A549 (cell line): ENCODE data around the gene RIPK4. TPM values are rescaled to one million over a fixed set of nuclear protein-coding genes. Genes with fewer than 3 reads are reported as not detected.

Experiments used
- ATAC-seq, 2 experiments: fragments of 200-7000 bp in 1 of 2; fragments of >200 bp in 1 of 2; cut with Nextera tagmentation in 1 of 2; cut with Tn5 transposase in 1 of 2; 3 replicates each; pipeline versions ENCODE4 v1.8.0 to v1.9.1; 2018 to 2020; ENCODE audit warnings: mild to moderate bottlenecking in 1 of 2, moderate library complexity in 1 of 2
- CTCF ChIA-PET: fragments of 300-600 bp; sonication (Branson Sonifier 250); formaldehyde crosslinking; extraction: SDS; loops from one replicate; lab custom pipeline; 2021; ENCODE audit warnings: antibody characterized with exemption, inconsistent platforms; lab: Yijun Ruan, JAX
- POLR2A ChIA-PET: fragments of 350-600 bp; formaldehyde crosslinking; extraction: SDS; loops from one replicate; lab custom pipeline; 2021; ENCODE audit warnings: antibody characterized with exemption, inconsistent platforms; lab: Yijun Ruan, JAX
- DNase-seq, 2 experiments: peaks; one replicate each; pipeline versions ENCODE4 v3.0.0 to v3.0.0-alpha.2; 2011 to 2016; ENCODE audit warnings: low read depth in 1 of 2, low spot score in 1 of 2
- FAIRE-seq: peaks from 2 replicates; lab custom pipeline; 2011; peaks lifted over from hg19 to GRCh38; lab: Jason Lieb, UNC
- H3K27ac ChIP-seq, 2 experiments: fragments of >200 bp; sonication (Bioruptor Twin); formaldehyde crosslinking; 3 replicates each; pipeline ENCODE4 v1.5.1; 2016 to 2017
- H3K4me1 ChIP-seq: fragments of >200 bp; sonication (Bioruptor Twin); formaldehyde crosslinking; 3 replicates; pipeline ENCODE4 v1.6.1; 2016
- H3K4me2 ChIP-seq: fragments of >200 bp; sonication (Bioruptor Twin); formaldehyde crosslinking; 3 replicates; pipeline ENCODE4 v1.6.1; 2016
- H3K4me3 ChIP-seq: fragments of >200 bp; sonication (Bioruptor Twin); formaldehyde crosslinking; 3 replicates; pipeline ENCODE4 v1.5.1; 2016
- H3K9me3 ChIP-seq: fragments of >200 bp; sonication (Bioruptor Twin); formaldehyde crosslinking; 3 replicates; pipeline ENCODE4 v1.6.1; 2016
- CBX2 ChIP-seq: fragments of 200-600 bp; sonication (generic); IDR thresholded peaks from 2 replicates; pipeline ENCODE4 v1.6.1; 2016; ENCODE audit warnings: low read depth, mild to moderate bottlenecking, borderline replicate concordance
- CBX8 ChIP-seq: fragments of 200-600 bp; sonication (generic); IDR thresholded peaks from 2 replicates; pipeline ENCODE4 v1.6.1; 2016
- CHD4 ChIP-seq: fragments of 200-600 bp; sonication (generic); IDR thresholded peaks from 2 replicates; pipeline ENCODE4 v1.6.1; 2016; ENCODE audit warnings: antibody characterized with exemption, mild to moderate bottlenecking, borderline replicate concordance
- EHF ChIP-seq: fragments of 250-450 bp; sonication (Bioruptor Pico); IDR thresholded peaks from 2 replicates; pipeline ENCODE4 v1.5.0; 2020; ENCODE audit warnings: mild to moderate bottlenecking
- ESRRA ChIP-seq: fragments of 150-350 bp; IDR thresholded peaks from 2 replicates; pipeline ENCODE4 v1.6.1; 2014; ENCODE audit warnings: mild to moderate bottlenecking, low read length, borderline replicate concordance
- FOSB ChIP-seq: fragments of 250-450 bp; sonication (Bioruptor Pico); IDR thresholded peaks from 2 replicates; pipeline ENCODE4 v1.5.0; 2020; ENCODE audit warnings: mild to moderate bottlenecking, moderate library complexity
- HDAC2 ChIP-seq: fragments of 200-600 bp; sonication (generic); IDR thresholded peaks from 2 replicates; pipeline ENCODE4 v1.6.1; 2016
- HOXA7 ChIP-seq: fragments of 250-450 bp; sonication (Bioruptor Pico); IDR thresholded peaks from 2 replicates; pipeline ENCODE4 v1.5.0; 2020; ENCODE audit warnings: mild to moderate bottlenecking, moderate library complexity
- HOXB13 ChIP-seq: fragments of 250-450 bp; sonication (Bioruptor Pico); IDR thresholded peaks from 2 replicates; pipeline ENCODE4 v1.5.0; 2020; ENCODE audit warnings: low read depth, mild to moderate bottlenecking, moderate library complexity
- HOXB5 ChIP-seq: fragments of 250-450 bp; sonication (Bioruptor Pico); IDR thresholded peaks from 2 replicates; pipeline ENCODE4 v1.5.0; 2020; ENCODE audit warnings: mild to moderate bottlenecking, moderate library complexity
- JUN ChIP-seq, 2 experiments: fragments of >200 bp; sonication (Bioruptor Twin); formaldehyde crosslinking; IDR thresholded peaks; 2 replicates in 1 of 2; 3 replicates in 1 of 2; pipeline ENCODE4 v1.6.1; 2016 to 2017
- JUNB ChIP-seq: fragments of >200 bp; sonication (Bioruptor Twin); formaldehyde crosslinking; IDR thresholded peaks from 2 replicates; pipeline ENCODE4 v1.6.1; 2016
- KDM1A ChIP-seq: fragments of 200-600 bp; sonication (generic); IDR thresholded peaks from 2 replicates; pipeline ENCODE4 v1.6.1; 2016; ENCODE audit warnings: low read depth, mild to moderate bottlenecking
- KDM5A ChIP-seq: fragments of 200-600 bp; sonication (generic); IDR thresholded peaks from 2 replicates; pipeline ENCODE4 v1.6.1; 2016; ENCODE audit warnings: antibody characterized with exemption, mild to moderate bottlenecking
- MAFK ChIP-seq: fragments of 450-650 bp; IDR thresholded peaks from 2 replicates; pipeline ENCODE4 v1.6.1; 2014; ENCODE audit not compliant: partially characterized antibody
- MAZ ChIP-seq: fragments of 150-350 bp; IDR thresholded peaks from 2 replicates; pipeline ENCODE4 v1.6.1; 2014; ENCODE audit warnings: antibody characterized with exemption, low read depth, low read length, borderline replicate concordance
- MYC ChIP-seq: IDR thresholded peaks from 2 replicates; pipeline ENCODE4 v1.6.1; 2012; ENCODE audit warnings: mild to moderate bottlenecking, inconsistent platforms, low read length, improper control_type of control experiment, borderline replicate concordance
- NPAS2 ChIP-seq: fragments of 250-450 bp; sonication (Bioruptor Pico); IDR thresholded peaks from 2 replicates; pipeline ENCODE4 v1.8.0; 2022; ENCODE audit warnings: mild to moderate bottlenecking, moderate library complexity, borderline replicate concordance
- NR3C1 ChIP-seq: fragments of >200 bp; sonication (Bioruptor Twin); formaldehyde crosslinking; IDR thresholded peaks from 3 replicates; pipeline ENCODE4 v1.6.1; 2017
- PHF8 ChIP-seq: fragments of 200-600 bp; sonication (generic); IDR thresholded peaks from 2 replicates; pipeline ENCODE4 v1.6.1; 2016; ENCODE audit warnings: low read depth, mild to moderate bottlenecking, antibody characterized with exemption, moderate library complexity, borderline replicate concordance
- POLR2AphosphoS2 ChIP-seq: conservative IDR thresholded peaks from 2 replicates; pipeline ENCODE4 v1.6.1; 2012; ENCODE audit warnings: low read length, improper control_type of control experiment, inconsistent platforms
- RAD21 ChIP-seq, 2 experiments: fragments of >200 bp in 1 of 2; sonication (Bioruptor Twin) in 1 of 2; formaldehyde crosslinking in 1 of 2; IDR thresholded peaks in 1 of 2; conservative IDR thresholded peaks in 1 of 2; 2 replicates in 1 of 2; 3 replicates in 1 of 2; pipeline ENCODE4 v1.6.1; 2012 to 2018; ENCODE audit warnings: inconsistent platforms in 1 of 2
- RARB ChIP-seq: fragments of 250-450 bp; sonication (Bioruptor Pico); IDR thresholded peaks from 2 replicates; pipeline ENCODE4 v1.8.0; 2021; ENCODE audit warnings: mild to moderate bottlenecking, moderate library complexity
- RNF2 ChIP-seq: fragments of 200-600 bp; sonication (generic); IDR thresholded peaks from 2 replicates; pipeline ENCODE4 v1.6.1; 2016; ENCODE audit warnings: low read depth, mild to moderate bottlenecking, antibody characterized with exemption, moderate library complexity, borderline replicate concordance
- SREBF2 ChIP-seq: fragments of 450-650 bp; IDR thresholded peaks from 2 replicates; pipeline ENCODE4 v1.6.1; 2014; ENCODE audit warnings: mild to moderate bottlenecking, moderate library complexity
- TP53 ChIP-seq: fragments of 250-450 bp; sonication (Bioruptor Pico); IDR thresholded peaks from 2 replicates; pipeline ENCODE4 v1.5.0; 2021; ENCODE audit warnings: mild to moderate bottlenecking, moderate library complexity
- ZC3H11A ChIP-seq: fragments of 450-650 bp; IDR thresholded peaks from 2 replicates; pipeline ENCODE4 v1.6.1; 2014; ENCODE audit warnings: antibody characterized with exemption, mild to moderate bottlenecking
- ZNF302 ChIP-seq: fragments of 250-450 bp; sonication (Bioruptor Pico); IDR thresholded peaks from 2 replicates; pipeline ENCODE4 v1.9.0; 2021; ENCODE audit warnings: inconsistent platforms, mild to moderate bottlenecking, moderate library complexity
- ZSCAN20 ChIP-seq: fragments of 250-450 bp; sonication (Bioruptor Pico); IDR thresholded peaks from 2 replicates; pipeline ENCODE4 v1.8.0; 2022; ENCODE audit warnings: mild to moderate bottlenecking, moderate library complexity
- WGBS: methylation state at CpG from one replicate; pipeline ENCODE4 v1.1.6; 2017; ENCODE audit errors: missing lambda C conversion rate; 5-methylcytosine and 5-hydroxymethylcytosine counted together
- polyA plus RNA-seq, 4 experiments: library from polyadenylated mRNA; depleted of rRNA in 3 of 4; stranded (reverse); fragments of >200 nt; fragmentation: RNase III in 1 of 4; extraction: RNeasy Plus Mini Kit Qiagen cat#74134 plus additional on column Dnase treatment in 1 of 4; gene quantifications; 2 replicates in 3 of 4; 3 replicates in 1 of 4; pipeline ENCODE4 v1.2.3, GENCODE V29; 2011 to 2017
- TF ChIP-seq, protein P1 (sequence below): fragments of 200-600 bp; sonication (generic); IDR thresholded peaks from 2 replicates; pipeline ENCODE4 v1.6.1; 2016; ENCODE audit warnings: antibody characterized with exemption, mild to moderate bottlenecking, moderate library complexity
- TF ChIP-seq, protein P2 (sequence below): fragments of 450-650 bp; IDR thresholded peaks from 2 replicates; pipeline ENCODE4 v1.6.1; 2014; ENCODE audit warnings: antibody characterized with exemption
- TF ChIP-seq, protein P3 (sequence below): fragments of 250-450 bp; sonication (Bioruptor Pico); IDR thresholded peaks from 2 replicates; pipeline ENCODE4 v1.5.0; 2021; ENCODE audit warnings: mild to moderate bottlenecking, moderate library complexity, borderline replicate concordance

The RIPK4 gene
- polyA plus RNA-seq, 2 of the 4 experiments (the other 2 are of a cell fraction): 3.0 to 5.7 TPM

DNA sequence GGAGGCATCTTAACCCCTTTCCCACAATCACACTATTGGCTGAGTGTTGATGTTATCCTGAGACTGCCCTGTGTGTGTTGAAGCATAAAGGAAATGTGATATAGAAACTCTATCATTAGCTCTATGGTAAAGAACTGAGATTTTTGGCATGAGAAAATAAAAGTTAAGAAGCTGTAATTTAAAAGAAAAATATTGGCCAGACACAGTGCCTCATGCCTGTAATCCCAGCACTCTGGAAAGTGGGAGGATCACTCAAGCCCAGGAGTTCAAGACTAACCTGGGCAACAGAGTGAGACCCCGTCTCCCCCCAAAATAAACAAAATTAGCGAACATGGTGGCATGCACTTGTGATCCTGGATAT is 14.2 kb upstream of the RIPK4 start (continued):
- TF ChIP-seq RAD21 (conservative IDR thresholded peaks at IDR 0.05 in 1 of 2, IDR thresholded peaks at IDR 0.05 in 1 of 2) (no peak), NR3C1 (no peak), HOXB5 (no peak), RARB (CRISPR knock-in tag) (no peak)
- TF ChIP-seq, all 56 proteins: peak for 0

DNA sequence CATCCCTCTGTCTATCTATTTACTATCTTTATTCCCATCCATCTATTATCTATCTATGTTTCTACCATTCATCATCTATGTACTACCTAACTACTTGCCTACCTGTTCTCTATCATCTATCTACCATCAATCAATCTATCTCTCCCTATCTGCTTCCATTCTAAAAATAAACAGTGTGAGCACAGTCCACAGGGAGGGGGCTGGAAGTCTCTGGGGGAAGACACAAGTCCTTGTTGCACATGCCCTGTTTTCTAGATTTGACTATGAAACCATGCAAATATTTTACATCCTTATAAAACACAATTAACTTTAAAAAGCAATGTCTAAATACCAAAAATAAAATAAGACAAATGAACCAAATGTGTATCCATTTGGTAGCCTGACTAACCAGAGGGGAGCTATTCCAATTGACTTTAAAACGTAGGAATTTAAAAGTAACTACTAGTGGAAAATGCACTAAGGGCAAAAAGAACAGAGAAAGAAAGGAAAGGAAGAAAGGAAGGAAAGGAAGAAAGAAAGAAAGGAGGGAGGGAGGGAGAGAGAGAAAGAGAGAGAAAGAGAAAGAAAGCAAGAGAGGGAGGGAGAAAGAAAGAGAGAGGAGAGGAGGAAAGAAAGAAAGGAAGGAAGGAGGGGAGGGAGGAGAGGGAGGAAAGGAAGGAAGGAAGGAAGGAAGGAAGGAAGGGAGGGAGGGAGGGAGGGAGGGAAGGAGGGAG is 13.6 kb upstream of the RIPK4 start:
- WGBS: 66% methylated on average over 1 of the region's 1 CpG
- DNase-seq (no peak), ATAC-seq (no peak), FAIRE-seq (no peak)
- no peaks in the 10 kb centered on the region for H3K9me3 ChIP-seq
- H3K4me2 ChIP-seq: no peak overlapping the region
- no peak overlapping the region for H3K4me3 ChIP-seq
- no peak overlapping the region for H3K27ac ChIP-seq
- no peak for TF ChIP-seq ZNF302 (CRISPR knock-in tag)
- TF ChIP-seq ZSCAN20 (CRISPR knock-in tag): no peak
- no peak for TF ChIP-seq CHD4
- TF ChIP-seq HOXA7: no peak
- TF ChIP-seq, protein P1, sequence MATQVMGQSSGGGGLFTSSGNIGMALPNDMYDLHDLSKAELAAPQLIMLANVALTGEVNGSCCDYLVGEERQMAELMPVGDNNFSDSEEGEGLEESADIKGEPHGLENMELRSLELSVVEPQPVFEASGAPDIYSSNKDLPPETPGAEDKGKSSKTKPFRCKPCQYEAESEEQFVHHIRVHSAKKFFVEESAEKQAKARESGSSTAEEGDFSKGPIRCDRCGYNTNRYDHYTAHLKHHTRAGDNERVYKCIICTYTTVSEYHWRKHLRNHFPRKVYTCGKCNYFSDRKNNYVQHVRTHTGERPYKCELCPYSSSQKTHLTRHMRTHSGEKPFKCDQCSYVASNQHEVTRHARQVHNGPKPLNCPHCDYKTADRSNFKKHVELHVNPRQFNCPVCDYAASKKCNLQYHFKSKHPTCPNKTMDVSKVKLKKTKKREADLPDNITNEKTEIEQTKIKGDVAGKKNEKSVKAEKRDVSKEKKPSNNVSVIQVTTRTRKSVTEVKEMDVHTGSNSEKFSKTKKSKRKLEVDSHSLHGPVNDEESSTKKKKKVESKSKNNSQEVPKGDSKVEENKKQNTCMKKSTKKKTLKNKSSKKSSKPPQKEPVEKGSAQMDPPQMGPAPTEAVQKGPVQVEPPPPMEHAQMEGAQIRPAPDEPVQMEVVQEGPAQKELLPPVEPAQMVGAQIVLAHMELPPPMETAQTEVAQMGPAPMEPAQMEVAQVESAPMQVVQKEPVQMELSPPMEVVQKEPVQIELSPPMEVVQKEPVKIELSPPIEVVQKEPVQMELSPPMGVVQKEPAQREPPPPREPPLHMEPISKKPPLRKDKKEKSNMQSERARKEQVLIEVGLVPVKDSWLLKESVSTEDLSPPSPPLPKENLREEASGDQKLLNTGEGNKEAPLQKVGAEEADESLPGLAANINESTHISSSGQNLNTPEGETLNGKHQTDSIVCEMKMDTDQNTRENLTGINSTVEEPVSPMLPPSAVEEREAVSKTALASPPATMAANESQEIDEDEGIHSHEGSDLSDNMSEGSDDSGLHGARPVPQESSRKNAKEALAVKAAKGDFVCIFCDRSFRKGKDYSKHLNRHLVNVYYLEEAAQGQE: no peak
- TF ChIP-seq PHF8: no peak
- TF ChIP-seq CBX2: no peak
- TF ChIP-seq NR3C1: no peak
- TF ChIP-seq FOSB (CRISPR knock-in tag): no peak
- no peak for TF ChIP-seq MAFK
- TF ChIP-seq KDM5A: no peak
- TF ChIP-seq HOXB13: no peak
- TF ChIP-seq ESRRA: no peak
- no peak for TF ChIP-seq JUNB
- no peak for TF ChIP-seq ZC3H11A
- H3K4me1 ChIP-seq: peaks cover 31% of the 10 kb centered on the region
- POLR2A ChIA-PET: no interaction called here
- CTCF ChIA-PET: interaction anchor here (0.6 to 2.4 kb wide), 3 partner anchors 8 to 168 kb away, joined by 3 to 12 read pairs (median 3); no protein-coding TSS in a partner anchor

DNA sequence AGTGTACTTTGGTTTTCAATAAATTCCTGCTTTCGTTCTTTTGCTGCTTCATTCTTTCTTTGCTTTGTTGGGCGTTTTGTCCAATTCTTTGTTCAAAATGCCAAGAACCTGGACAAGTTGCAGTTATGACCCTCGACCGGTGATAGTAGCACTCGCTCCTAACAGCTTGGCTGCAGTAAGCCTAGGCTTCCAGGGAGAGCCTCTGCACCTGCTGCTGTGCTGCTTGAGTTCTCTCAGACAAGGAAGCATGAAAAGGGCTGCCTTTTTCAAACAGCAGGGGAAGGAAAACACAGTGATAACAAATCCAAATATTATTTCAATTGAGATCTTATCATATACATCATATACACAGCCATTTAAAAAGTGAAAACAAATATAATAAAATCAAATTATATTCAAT is 12.8 kb upstream of the RIPK4 start:
- ATAC-seq (no peak), FAIRE-seq (no peak), DNase-seq (no peak)
- 82% methylated on average over 5 of the region's 5 CpGs for WGBS
- CTCF ChIA-PET: interaction anchor here (2.4 kb wide), 1 partner anchor 167 kb away, joined by 12 read pairs; no protein-coding TSS in a partner anchor
- POLR2A ChIA-PET: no interaction called here
- H3K9me3 ChIP-seq: no peaks in the 10 kb centered on the region
- H3K4me2 ChIP-seq: no peak overlapping the region
- peaks cover 31% of the 10 kb centered on the region for H3K4me1 ChIP-seq
- H3K27ac ChIP-seq: no peak overlapping the region
- no peak overlapping the region for H3K4me3 ChIP-seq
- no peak for TF ChIP-seq HOXA7
- no peak for TF ChIP-seq POLR2AphosphoS2
- no peak for TF ChIP-seq TP53 (CRISPR knock-in tag)
- TF ChIP-seq, protein P2, sequence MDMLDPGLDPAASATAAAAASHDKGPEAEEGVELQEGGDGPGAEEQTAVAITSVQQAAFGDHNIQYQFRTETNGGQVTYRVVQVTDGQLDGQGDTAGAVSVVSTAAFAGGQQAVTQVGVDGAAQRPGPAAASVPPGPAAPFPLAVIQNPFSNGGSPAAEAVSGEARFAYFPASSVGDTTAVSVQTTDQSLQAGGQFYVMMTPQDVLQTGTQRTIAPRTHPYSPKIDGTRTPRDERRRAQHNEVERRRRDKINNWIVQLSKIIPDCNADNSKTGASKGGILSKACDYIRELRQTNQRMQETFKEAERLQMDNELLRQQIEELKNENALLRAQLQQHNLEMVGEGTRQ: no peak
- no peak for TF ChIP-seq KDM1A
- no peak for TF ChIP-seq MYC
- TF ChIP-seq HDAC2: no peak
- no peak for TF ChIP-seq RNF2
- TF ChIP-seq ZNF302 (CRISPR knock-in tag): no peak
- TF ChIP-seq, protein P3, sequence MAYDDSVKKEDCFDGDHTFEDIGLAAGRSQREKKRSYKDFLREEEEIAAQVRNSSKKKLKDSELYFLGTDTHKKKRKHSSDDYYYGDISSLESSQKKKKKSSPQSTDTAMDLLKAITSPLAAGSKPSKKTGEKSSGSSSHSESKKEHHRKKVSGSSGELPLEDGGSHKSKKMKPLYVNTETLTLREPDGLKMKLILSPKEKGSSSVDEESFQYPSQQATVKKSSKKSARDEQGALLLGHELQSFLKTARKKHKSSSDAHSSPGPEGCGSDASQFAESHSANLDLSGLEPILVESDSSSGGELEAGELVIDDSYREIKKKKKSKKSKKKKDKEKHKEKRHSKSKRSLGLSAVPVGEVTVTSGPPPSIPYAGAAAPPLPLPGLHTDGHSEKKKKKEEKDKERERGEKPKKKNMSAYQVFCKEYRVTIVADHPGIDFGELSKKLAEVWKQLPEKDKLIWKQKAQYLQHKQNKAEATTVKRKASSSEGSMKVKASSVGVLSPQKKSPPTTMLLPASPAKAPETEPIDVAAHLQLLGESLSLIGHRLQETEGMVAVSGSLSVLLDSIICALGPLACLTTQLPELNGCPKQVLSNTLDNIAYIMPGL (CRISPR knock-in tag): no peak
- TF ChIP-seq EHF: no peak
- no peak for TF ChIP-seq NPAS2 (CRISPR knock-in tag)
- TF ChIP-seq ZSCAN20 (CRISPR knock-in tag): no peak
- TF ChIP-seq JUN (IDR thresholded peaks at IDR 0.05): no peak
- TF ChIP-seq CBX8: no peak
- no peak for TF ChIP-seq SREBF2
- TF ChIP-seq MAZ: no peak
- TF ChIP-seq CHD4: no peak
- TF ChIP-seq HOXB5: no peak
